HCT116 (cell line): ENCODE measurements around the gene PREP. TPM values are rescaled to one million over a fixed set of nuclear protein-coding genes. Genes with fewer than 3 reads are reported as not detected.
"Not testable (repeated sequence)": the region's sequence is repeated elsewhere in the genome, so short reads cannot be mapped to it uniquely, and the experiment has no call there.

Experiments used
- ATAC-seq: fragments of 200-7000 bp; cut with Tn5 transposase; 2 replicates; pipeline ENCODE4 v1.9.1; 2020; ENCODE audit warnings: mild to moderate bottlenecking, moderate library complexity
- BruUV-seq: library from RNA; stranded (reverse); fragments of 400-500 nt; replicated peaks from 2 replicates; lab custom pipeline; 2021; lab: Mats Ljungman, UMichigan
- CTCF ChIA-PET: fragments of 300-600 bp; sonication (Branson Sonifier 250); formaldehyde crosslinking; loops from one replicate; lab custom pipeline; 2021; ENCODE audit warnings: antibody characterized with exemption; lab: Charles Lee
- POLR2A ChIA-PET: fragments of 300-600, 350-600 bp; sonication (Branson Sonifier 250); formaldehyde crosslinking; loops from one replicate; lab custom pipeline; 2021; ENCODE audit warnings: antibody characterized with exemption; lab: Charles Lee
- RAD21 ChIA-PET, 2 experiments: fragments of 300-600 bp; sonication (Branson Sonifier 250); formaldehyde crosslinking; loops; one replicate each; lab custom pipeline; 2023; ENCODE audit warnings: low total read pairs in 2 of 2; ENCODE audit not compliant: uncharacterized antibody in 2 of 2, unreplicated experiment in 2 of 2, low non-redundant PET in 1 of 2; lab: Charles Lee
- DNase-seq: peaks from one replicate; pipeline ENCODE4 v3.0.0-alpha.2; 2010; ENCODE audit warnings: low read depth, low spot score
- H2AFZ ChIP-seq: fragments of 200-600 bp; shearing (Covaris generic), sonication (generic); 2 replicates; pipeline ENCODE4 v1.6.1; 2017; ENCODE audit warnings: low read depth, mixed run types, mixed read lengths, antibody characterized with exemption, low read length; ENCODE audit not compliant: poor library complexity, severe bottlenecking
- H3K27ac ChIP-seq: 2 replicates; pipeline ENCODE4 v1.5.1; 2012; ENCODE audit warnings: low read depth, low read length
- H3K27me3 ChIP-seq: fragments of 200-600 bp; sonication (generic); 2 replicates; pipeline ENCODE4 v1.6.1; 2016; ENCODE audit warnings: mixed run types, low read length, mixed read lengths; ENCODE audit not compliant: insufficient read depth
- H3K36me3 ChIP-seq, 2 experiments: fragments of 200-500 bp in 1 of 2; fragments of 200-600 bp in 1 of 2; sonication (Bioruptor generic) in 1 of 2; sonication (generic) in 1 of 2; 2 replicates each; pipeline versions ENCODE4 v1.5.1 to v1.6.1; 2014 to 2016; ENCODE audit warnings: low read length in 2 of 2, inconsistent platforms in 1 of 2, mixed read lengths in 1 of 2, mixed run types in 1 of 2; ENCODE audit not compliant: insufficient read depth in 2 of 2, control insufficient read depth in 1 of 2
- H3K4me1 ChIP-seq, 2 experiments: fragments of 200-600 bp in 1 of 2; sonication (generic) in 1 of 2; 2 replicates each; pipeline versions ENCODE4 v1.5.1 to v1.6.1; 2012 to 2017; ENCODE audit warnings: low read length in 2 of 2, inconsistent platforms in 1 of 2, mild to moderate bottlenecking in 1 of 2, mixed read lengths in 1 of 2, mixed run types in 1 of 2, moderate library complexity in 1 of 2; ENCODE audit not compliant: insufficient read depth in 2 of 2, control insufficient read depth in 1 of 2
- H3K4me2 ChIP-seq: fragments of 200-600 bp; sonication (generic); 2 replicates; pipeline ENCODE4 v1.6.1; 2017; ENCODE audit warnings: mixed run types, low read length, mixed read lengths
- H3K4me3 ChIP-seq, 2 experiments: fragments of 200-600 bp in 1 of 2; sonication (generic) in 1 of 2; replicated peaks in 1 of 2; 2 replicates each; pipeline ENCODE4 v1.5.1; 2011 to 2016; ENCODE audit warnings: low read length in 2 of 2, control low read depth in 1 of 2, low read depth in 1 of 2, mild to moderate bottlenecking in 1 of 2, mixed read lengths in 1 of 2, mixed run types in 1 of 2
- H3K79me2 ChIP-seq: fragments of 200-600 bp; sonication (generic); 2 replicates; pipeline ENCODE4 v1.6.1; 2017; ENCODE audit warnings: mild to moderate bottlenecking, mixed run types, low read length, moderate library complexity, mixed read lengths; ENCODE audit not compliant: insufficient read depth
- H3K9ac ChIP-seq: fragments of 200-600 bp; sonication (generic); 2 replicates; pipeline ENCODE4 v1.6.1; 2016; ENCODE audit warnings: low read length, mixed read lengths
- H3K9me2 ChIP-seq: fragments of 200-600 bp; sonication (generic), shearing (Covaris generic); 2 replicates; pipeline ENCODE4 v1.6.1; 2017; ENCODE audit warnings: mixed run types, mild to moderate bottlenecking, moderate library complexity; ENCODE audit not compliant: insufficient read depth
- H3K9me3 ChIP-seq, 2 experiments: fragments of 200-500 bp in 1 of 2; fragments of 200-600 bp in 1 of 2; sonication (Bioruptor generic) in 1 of 2; sonication (generic) in 1 of 2; 2 replicates each; pipeline ENCODE4 v1.6.1; 2014 to 2017; ENCODE audit warnings: low read length in 2 of 2, mixed read lengths in 2 of 2, inconsistent platforms in 1 of 2, low read depth in 1 of 2, mild to moderate bottlenecking in 1 of 2, mixed run types in 1 of 2, moderate library complexity in 1 of 2; ENCODE audit not compliant: control insufficient read depth in 1 of 2, insufficient read depth in 1 of 2
- H4K20me1 ChIP-seq: fragments of 200-600 bp; sonication (generic), shearing (Covaris generic); 2 replicates; pipeline ENCODE4 v1.6.1; 2017; ENCODE audit warnings: mixed run types, mild to moderate bottlenecking, moderate library complexity; ENCODE audit not compliant: insufficient read depth
- intact Hi-C: fragments of 100-400 bp; cut with micrococcal nuclease; formaldehyde crosslinking; loops from 2 replicates; pipeline ENCODE4 v1.10.0; 2022
- total RNA-seq: library from RNA; stranded (reverse); gene quantifications from one replicate; pipeline ENCODE4 v1.2.1, GENCODE V29; 2021; ENCODE audit not compliant: unreplicated experiment

The PREP gene
- total RNA-seq, 1 experiment from 2014 or later, result 53.5 TPM

DNA sequence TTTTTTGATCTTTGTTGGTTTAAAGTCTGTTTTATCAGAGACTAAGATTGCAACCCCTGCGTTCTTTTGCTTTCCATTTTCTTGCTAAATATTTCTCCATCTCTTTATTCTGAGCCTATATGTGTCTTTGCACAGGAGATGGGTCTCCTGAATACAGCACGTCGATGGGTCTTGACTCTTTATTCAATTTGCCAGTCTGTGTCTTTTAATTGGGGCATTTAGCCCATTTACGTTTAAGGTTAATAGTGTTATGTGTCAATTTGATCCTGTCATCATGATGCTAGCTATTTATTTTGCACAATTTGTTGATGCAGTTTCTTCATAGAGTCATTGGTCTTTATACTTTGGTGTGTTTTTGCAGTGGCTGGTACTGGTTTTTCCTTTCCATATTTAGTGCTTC lies 171.1 kb downstream of the PREP start:
- H3K4me1 ChIP-seq, RAD21 ChIA-PET, H3K27me3 ChIP-seq, H3K79me2 ChIP-seq, intact Hi-C loops, H3K4me3 ChIP-seq, H3K9me2 ChIP-seq, CTCF ChIA-PET, H3K9me3 ChIP-seq, ATAC-seq, H4K20me1 ChIP-seq, DNase-seq, H3K4me2 ChIP-seq, BruUV-seq, H2AFZ ChIP-seq, POLR2A ChIA-PET, H3K36me3 ChIP-seq, H3K9ac ChIP-seq, H3K27ac ChIP-seq: not testable (repeated sequence)

Other genes starting within 250 kb of the PREP start
- gene POPDC3, start 223.1 kb downstream of the PREP start, total RNA-seq, result 10.1 TPM